HepG2 (cell line): ENCODE measurements around the gene CCDC73. TPM values are rescaled to one million over a fixed set of nuclear protein-coding genes. Genes with fewer than 3 reads are reported as not detected.

Experiments used
- ATAC-seq: fragments of 200-7000 bp; cut with Tn5 transposase; 3 replicates; pipeline ENCODE4 v1.9.1; 2020; ENCODE audit warnings: mild to moderate bottlenecking, moderate library complexity
- BruUV-seq: library from RNA; stranded (reverse); fragments of 400-500 nt; replicated peaks from 2 replicates; lab custom pipeline; 2021; lab: Mats Ljungman, UMichigan
- CTCF ChIA-PET: fragments of 300-600 bp; formaldehyde crosslinking; extraction: SDS; loops from one replicate; lab custom pipeline; 2021; ENCODE audit warnings: low total read pairs, inconsistent platforms, low intra/inter-chr PET ratio; lab: Yijun Ruan, JAX
- POLR2A ChIA-PET: fragments of 350-600 bp; sonication (Branson Sonifier 250); formaldehyde crosslinking; loops from one replicate; lab custom pipeline; 2020; ENCODE audit warnings: antibody characterized with exemption, inconsistent platforms; lab: Yijun Ruan, JAX
- DNase-seq: peaks from one replicate; pipeline ENCODE4 v3.0.0-alpha.2; 2015; ENCODE audit warnings: low spot score
- FAIRE-seq: peaks from 3 replicates; lab custom pipeline; 2011; peaks lifted over from hg19 to GRCh38; lab: Jason Lieb, UNC
- H2AFZ ChIP-seq: one replicate; pipeline ENCODE4 v1.6.1; 2011; ENCODE audit warnings: low read length, inconsistent platforms
- H3K27ac ChIP-seq: fragments of 300-600 bp; 3 replicates; pipeline ENCODE4 v1.8.0; 2011; ENCODE audit warnings: mixed run types, mild to moderate bottlenecking, mixed read lengths, low read length, inconsistent platforms; ENCODE audit not compliant: insufficient read depth; ENCODE audit errors: extremely low read length
- H3K27me3 ChIP-seq, 2 experiments: fragments of 200-600 bp in 1 of 2; 2 replicates in 1 of 2; 3 replicates in 1 of 2; pipeline versions ENCODE4 v1.6.0 to v1.8.0; 2011; ENCODE audit warnings: low read length in 2 of 2, mild to moderate bottlenecking in 2 of 2, moderate library complexity in 2 of 2, inconsistent platforms in 1 of 2; ENCODE audit not compliant: insufficient read depth in 2 of 2, control insufficient read depth in 1 of 2
- H3K36me3 ChIP-seq, 2 experiments: fragments of 200-600 bp in 1 of 2; replicated peaks in 1 of 2; 2 replicates in 1 of 2; 3 replicates in 1 of 2; pipeline versions ENCODE4 v1.5.1 to v1.8.0; 2011; ENCODE audit warnings: low read length in 2 of 2, inconsistent platforms in 1 of 2; ENCODE audit not compliant: insufficient read depth in 2 of 2, control insufficient read depth in 1 of 2
- H3K4me1 ChIP-seq: 2 replicates; pipeline ENCODE4 v1.5.1; 2012; ENCODE audit warnings: low read length, inconsistent platforms; ENCODE audit not compliant: insufficient read depth
- H3K4me2 ChIP-seq: 2 replicates; pipeline ENCODE4 v1.6.0; 2011; ENCODE audit warnings: low read depth, low read length, inconsistent platforms
- H3K4me3 ChIP-seq, 3 experiments: fragments of 200-600 bp in 1 of 3; sonication (generic), shearing (Covaris generic) in 1 of 3; replicated peaks in 1 of 3; 2 replicates each; pipeline ENCODE4 v1.5.1; 2011 to 2016; ENCODE audit warnings: low read length in 3 of 3, inconsistent platforms in 2 of 3, low read depth in 2 of 3, mild to moderate bottlenecking in 2 of 3, control low read depth in 1 of 3, mixed read lengths in 1 of 3; ENCODE audit not compliant: insufficient read depth in 1 of 3
- H3K79me2 ChIP-seq: one replicate; pipeline ENCODE4 v1.6.1; 2011; ENCODE audit warnings: low read length, inconsistent platforms; ENCODE audit not compliant: insufficient read depth
- H3K9ac ChIP-seq: 2 replicates; pipeline ENCODE4 v1.6.0; 2011; ENCODE audit warnings: mild to moderate bottlenecking, low read depth, low read length, inconsistent platforms; ENCODE audit not compliant: insufficient read depth
- H3K9me3 ChIP-seq: 2 replicates; pipeline ENCODE4 v1.5.1; 2012; ENCODE audit warnings: mild to moderate bottlenecking, low read length
- H4K20me1 ChIP-seq: 2 replicates; pipeline ENCODE4 v1.6.0; 2011; ENCODE audit warnings: inconsistent platforms, mild to moderate bottlenecking, low read length, moderate library complexity; ENCODE audit not compliant: insufficient read depth
- ARID5B ChIP-seq: IDR thresholded peaks from 2 replicates; pipeline ENCODE4 v1.4.0; 2020; ENCODE audit warnings: mild to moderate bottlenecking, missing genetic modification reagents
- EP300 ChIP-seq, 3 experiments: sonication (generic) in 1 of 3; formaldehyde crosslinking in 1 of 3; IDR thresholded peaks; 2 replicates each; pipeline versions ENCODE4 v1.5.1 to v1.6.1; 2011 to 2020; ENCODE audit warnings: low read depth in 2 of 3, low read length in 2 of 3, borderline replicate concordance in 1 of 3, improper control_type of control experiment in 1 of 3, mild to moderate bottlenecking in 1 of 3, missing genetic modification reagents in 1 of 3, moderate library complexity in 1 of 3
- GABPB1 ChIP-seq: IDR thresholded peaks from 2 replicates; pipeline ENCODE4 v1.6.1; 2016; ENCODE audit warnings: mild to moderate bottlenecking, missing genetic modification reagents, moderate library complexity, missing compliant biosample characterization
- GTF3A ChIP-seq: sonication (generic); formaldehyde crosslinking; conservative IDR thresholded peaks from 2 replicates; pipeline ENCODE4 v1.4.0; 2020; ENCODE audit warnings: mild to moderate bottlenecking, missing genetic modification reagents
- HIVEP1 ChIP-seq: sonication (generic); formaldehyde crosslinking; IDR thresholded peaks from 2 replicates; pipeline ENCODE4 v1.4.0; 2020; ENCODE audit warnings: mild to moderate bottlenecking, missing genetic modification reagents
- SMC3 ChIP-seq: IDR thresholded peaks from 2 replicates; pipeline ENCODE4 v1.6.1; 2011; ENCODE audit warnings: low read length, improper control_type of control experiment
- SUZ12 ChIP-seq: fragments of 150-350 bp; IDR thresholded peaks from 2 replicates; pipeline ENCODE4 v1.6.1; 2014; ENCODE audit warnings: low read depth, low read length
- YEATS4 ChIP-seq: sonication (generic); formaldehyde crosslinking; IDR thresholded peaks from 2 replicates; pipeline ENCODE4 v1.4.0; 2020; ENCODE audit warnings: missing genetic modification reagents, borderline replicate concordance
- ZFP62 ChIP-seq: sonication (generic); formaldehyde crosslinking; IDR thresholded peaks from 2 replicates; pipeline ENCODE4 v1.4.0; 2020; ENCODE audit warnings: missing genetic modification reagents
- ZNF451 ChIP-seq: sonication (generic); formaldehyde crosslinking; IDR thresholded peaks from 2 replicates; pipeline ENCODE4 v1.5.0; 2020; ENCODE audit warnings: mild to moderate bottlenecking, missing genetic modification reagents
- ZNF484 ChIP-seq: sonication (generic); formaldehyde crosslinking; IDR thresholded peaks from 2 replicates; pipeline ENCODE4 v1.5.1; 2020; ENCODE audit warnings: mild to moderate bottlenecking, low read depth, missing genetic modification reagents, borderline replicate concordance
- ZNF660 ChIP-seq: sonication (generic); formaldehyde crosslinking; IDR thresholded peaks from 2 replicates; pipeline ENCODE4 v1.5.1; 2020; ENCODE audit warnings: mild to moderate bottlenecking, low read depth, missing genetic modification reagents, borderline replicate concordance
- ZNF709 ChIP-seq: sonication (generic); formaldehyde crosslinking; IDR thresholded peaks from 2 replicates; pipeline ENCODE4 v1.5.0; 2020; ENCODE audit warnings: mild to moderate bottlenecking, missing genetic modification reagents
- ZNF710 ChIP-seq: sonication (generic); formaldehyde crosslinking; IDR thresholded peaks from 2 replicates; pipeline ENCODE4 v1.5.0; 2020; ENCODE audit warnings: mild to moderate bottlenecking, missing genetic modification reagents, borderline replicate concordance
- ZNF792 ChIP-seq: IDR thresholded peaks from 2 replicates; pipeline ENCODE4 v1.6.1; 2016
- WGBS: methylation state at CpG from one replicate; pipeline ENCODE4 v1.1.6; 2017; ENCODE audit warnings: low lambda C conversion rate; 5-methylcytosine and 5-hydroxymethylcytosine counted together
- in situ Hi-C: cut with HindIII; loops from 2 replicates; pipeline ENCODE4 v1.10.0; 2017; ENCODE audit warnings: low pct_unique_long_range_greater_than_20kb; ENCODE audit not compliant: extremely low pct_ligation_motif_present
- intact Hi-C: fragments of 100-400 bp; cut with micrococcal nuclease; formaldehyde crosslinking; loops from one replicate; pipeline ENCODE4 v1.10.0; 2022; ENCODE audit not compliant: unreplicated experiment
- polyA plus RNA-seq, 8 experiments: library from polyadenylated mRNA; depleted of rRNA in 3 of 8; stranded (reverse) in 7 of 8; unstranded in 1 of 8; fragments of >200 nt; fragmentation: Illumina TruSeq in 4 of 8; extraction: Trizol in 4 of 8; gene quantifications; 2 replicates each; pipeline versions ENCODE4 v1.2.1 to v1.2.3, GENCODE V29; 2011 to 2016; ENCODE audit warnings: low read depth in 4 of 8, missing spikeins in 1 of 8, mixed read lengths in 1 of 8; ENCODE audit not compliant: insufficient read depth in 1 of 8
- total RNA-seq, 5 experiments: library from RNA; depleted of rRNA; stranded (reverse); fragments of >200 nt; fragmentation: Illumina TruSeq; extraction: Trizol; gene quantifications; 2 replicates each; pipeline ENCODE4 v1.2.3, GENCODE V29; 2016; ENCODE audit warnings: low read depth in 1 of 5

The CCDC73 gene
- total and polyA plus RNA-seq, 2 of the 13 experiments (the other 11 are each of a cell fraction or from before 2014, with no cell fraction given), result 0.01 to 0.11 TPM

- TF ChIP-seq ZNF792 (CRISPR knock-in tag) (no peak), SUZ12 (no peak), ARID5B (CRISPR knock-in tag) (no peak), YEATS4 (CRISPR knock-in tag) (no peak), GABPB1 (CRISPR knock-in tag) (no peak), EP300 (IDR thresholded peaks at IDR 0.05; ENCODE audit: low read depth in 2 of 2, low read length in 2 of 2) (no peak), EP300 (CRISPR knock-in tag; IDR thresholded peaks at IDR 0.05; ENCODE audit: borderline replicate concordance) (no peak), ZNF660 (CRISPR knock-in tag) (no peak), ZNF710 (CRISPR knock-in tag) (no peak), ZNF484 (no peak), ZNF709 (CRISPR knock-in tag) (no peak), GTF3A (CRISPR knock-in tag) (no peak), ZFP62 (no peak), HIVEP1 (CRISPR knock-in tag) (no peak), SMC3 (no peak), ZNF451 (CRISPR knock-in tag) (no peak)
- ATAC-seq (no peak), FAIRE-seq (no peak), DNase-seq (no peak)
- peaks cover 0 to 4% of the 10 kb centered on the region in 2 experiments; a peak in 1 of 5 replicates for H3K27me3 ChIP-seq
- BruUV-seq, result no TSS peak
- intact Hi-C loops (no loop called here), in situ Hi-C loops (no loop called here)
- H3K9ac ChIP-seq, result no peak overlapping the region
- H3K9me3 ChIP-seq, result no peaks in the 10 kb centered on the region
- H4K20me1 ChIP-seq, result no peaks in the 10 kb centered on the region
- ChIA-PET CTCF (no interaction called here), POLR2A (no interaction called here)
- no peak overlapping the region for H3K4me3 ChIP-seq
- H3K79me2 ChIP-seq, result no peaks in the 10 kb centered on the region
- H3K27ac ChIP-seq, result no peak overlapping the region
- H3K4me1 ChIP-seq, result no peaks in the 10 kb centered on the region
- no peaks in the 10 kb centered on the region for H3K36me3 ChIP-seq
- H2AFZ ChIP-seq, result no peak overlapping the region
- WGBS, result 21% methylated on average over 3 of the region's 3 CpGs
- no peak overlapping the region for H3K4me2 ChIP-seq
Observed at GRCh38 chr11:32563600-32563959, 230.9 kb downstream of the CCDC73 start.
